Measurements from ENCODE around the gene CORIN.
"Not testable (repeated sequence)": the region's sequence is repeated elsewhere in the genome, so short reads cannot be mapped to it uniquely, and the experiment has no call there.

CORIN gene

GRCh38 chr4:47720787-47721186 lies 117.1 kb downstream of the CORIN start:
- DNase-seq, result no peak

- no peak for DNase-seq
Measured at GRCh38 chr4:47719576-47719975, 118.3 kb downstream of the CORIN start.

GRCh38 chr4:47718696-47719095 lies 119.2 kb downstream of the CORIN start:
- DNase-seq, result no peak

GRCh38 chr4:47717188-47717587 lies 120.7 kb downstream of the CORIN start:
- DNase-seq, result no peak

- no peak for DNase-seq
Measured at GRCh38 chr4:47715716-47716416, 122.0 kb downstream of the CORIN start.

- no peak for DNase-seq
Measured at GRCh38 chr4:47714269-47714668, 123.6 kb downstream of the CORIN start.

- DNase-seq, result no peak
Measured at GRCh38 chr4:47713129-47713834, 124.6 kb downstream of the CORIN start.

GRCh38 chr4:47711646-47712045 lies 126.2 kb downstream of the CORIN start:
- no peak for DNase-seq

GRCh38 chr4:47711183-47711582 lies 126.7 kb downstream of the CORIN start:
- DNase-seq, result no peak

GRCh38 chr4:47706352-47706751 lies 131.5 kb downstream of the CORIN start:
- not testable (repeated sequence) for DNase-seq

- no peak for DNase-seq
Measured at GRCh38 chr4:47705326-47705981, 132.4 kb downstream of the CORIN start.

GRCh38 chr4:47704693-47705325 lies 133.1 kb downstream of the CORIN start:
- no peak for DNase-seq

- no peak for DNase-seq
Measured at GRCh38 chr4:47703956-47704355, 133.9 kb downstream of the CORIN start.

- DNase-seq, result no peak
Measured at GRCh38 chr4:47703008-47703407, 134.9 kb downstream of the CORIN start.

GRCh38 chr4:47701286-47701685 lies 136.6 kb downstream of the CORIN start:
- no peak for DNase-seq

- no peak for DNase-seq
Measured at GRCh38 chr4:47698837-47699236, 139.0 kb downstream of the CORIN start.

GRCh38 chr4:47696823-47697222 lies 141.0 kb downstream of the CORIN start:
- no peak for DNase-seq

GRCh38 chr4:47695260-47695659 lies 142.6 kb downstream of the CORIN start:
- no peak for DNase-seq

- no peak for DNase-seq
Measured at GRCh38 chr4:47694322-47694721, 143.5 kb downstream of the CORIN start.

GRCh38 chr4:47692691-47693090 lies 145.2 kb downstream of the CORIN start:
- DNase-seq, result no peak

- not testable (repeated sequence) for DNase-seq
Measured at GRCh38 chr4:47691757-47692383, 146.0 kb downstream of the CORIN start.

- DNase-seq, result no peak
Measured at GRCh38 chr4:47690611-47691010, 147.3 kb downstream of the CORIN start.

GRCh38 chr4:47686294-47686872 lies 151.5 kb downstream of the CORIN start:
- DNase-seq, result peak in 1 of 2 experiments; percentile 16

All from NCI-H187 (cell line).